Uterus (tissue), 4 donors: ENCODE data around the gene LIF. TPM values are rescaled to one million over a fixed set of nuclear protein-coding genes. Genes with fewer than 3 reads are reported as not detected.
A peak's percentile ranks its signal among the peaks of the same experiment; 100 is the strongest.

Source experiments
- DNase-seq, 2 donors: peaks; one replicate each; pipeline ENCODE4 v3.0.0-alpha.2; 2019 to 2020
- H3K27ac ChIP-seq, 2 donors: fragments of 200-600 bp; sonication (generic); 1 replicate in 1 of 2; 2 replicates in 1 of 2; pipeline ENCODE4 v1.5.1; 2016 to 2018
- H3K27me3 ChIP-seq, 2 donors: fragments of 200-600 bp; sonication (generic); one replicate each; pipeline ENCODE4 v1.5.1; 2018 to 2019; ENCODE audit warnings: control low read depth in 1 of 2
- H3K36me3 ChIP-seq, 2 donors: fragments of 200-600 bp; sonication (generic); one replicate each; pipeline ENCODE4 v1.5.1; 2019; ENCODE audit warnings: control low read depth in 1 of 2
- H3K4me1 ChIP-seq, 2 donors: fragments of 200-600 bp; sonication (generic); one replicate each; pipeline ENCODE4 v1.5.1; 2018 to 2019; ENCODE audit warnings: control low read depth in 1 of 2
- H3K4me3 ChIP-seq, 2 donors: fragments of 200-600 bp; sonication (generic); 1 replicate in 1 of 2; 2 replicates in 1 of 2; pipeline ENCODE4 v1.5.1; 2018 to 2019; ENCODE audit warnings: mild to moderate bottlenecking in 1 of 2
- H3K9me3 ChIP-seq, 2 donors: fragments of 200-600 bp; sonication (generic); one replicate each; pipeline ENCODE4 v1.5.1; 2019; ENCODE audit warnings: control low read depth in 1 of 2
- CTCF ChIP-seq, 4 experiments: fragments of 200-600 bp in 2 of 4; fragments of 450-650 bp in 2 of 4; sonication (generic) in 2 of 4; IDR thresholded peaks; one replicate each; pipeline ENCODE4 v1.5.1; 2016 to 2019; ENCODE audit warnings: antibody characterized with exemption in 4 of 4, mild to moderate bottlenecking in 2 of 4, moderate library complexity in 1 of 4
- POLR2A ChIP-seq, 2 donors: fragments of 450-650 bp; IDR thresholded peaks; one replicate each; pipeline ENCODE4 v1.6.1; 2016; ENCODE audit warnings: antibody characterized with exemption in 2 of 2, mild to moderate bottlenecking in 1 of 2, moderate library complexity in 1 of 2
- intact Hi-C: fragments of 100-400 bp; cut with DNase I; formaldehyde crosslinking; loops from one replicate; pipeline ENCODE4 v1.15.1; 2023; ENCODE audit warnings: low total_unique reads
- total RNA-seq, 4 donors: library from RNA; depleted of rRNA in 3 of 4; stranded (reverse); fragments of >200 nt in 3 of 4; gene quantifications; one replicate each; pipeline versions ENCODE4 v1.1.0 to v1.2.4, GENCODE V29; 2014 to 2023
- donor health status: DM: yes; HTN: yes; CAD: no.

Gene LIF
- total RNA-seq, 4 donors from 2014 or later, result under 0.01 to 3.0 (median 1.5) TPM; not detected in 1

GRCh38 chr22:30195245-30196140, 51.1 kb downstream of the LIF start:
- H3K4me3 ChIP-seq, result no peak overlapping the region
- no peaks in the 10 kb centered on the region for H3K9me3 ChIP-seq
- no peaks in the 10 kb centered on the region for H3K36me3 ChIP-seq
- H3K27ac ChIP-seq, result peak overlapping the region; percentile 72 to 80
- intact Hi-C loops, result no loop called here
- no peaks in the 10 kb centered on the region for H3K4me1 ChIP-seq
- H3K27me3 ChIP-seq, result no peaks in the 10 kb centered on the region
- TF ChIP-seq CTCF (IDR thresholded peaks at IDR 0.05), result no peak
- no peak for TF ChIP-seq POLR2A (IDR thresholded peaks at IDR 0.05)
- peak in 1 of 2 donors; percentile 46 for DNase-seq

GRCh38 chr22:30193031-30193775, 53.4 kb downstream of the LIF start:
- TF ChIP-seq CTCF (IDR thresholded peaks at IDR 0.05), result no peak
- no peak for TF ChIP-seq POLR2A (IDR thresholded peaks at IDR 0.05)
- Histone ChIP-seq H3K4me3 (no peak overlapping the region), H3K36me3 (no peaks in the 10 kb centered on the region), H3K9me3 (no peaks in the 10 kb centered on the region), H3K27ac (no peak overlapping the region), H3K4me1 (no peaks in the 10 kb centered on the region), H3K27me3 (no peaks in the 10 kb centered on the region)
- intact Hi-C loops, result no loop called here
- DNase-seq, result no peak

- Histone ChIP-seq H3K27ac (no peak overlapping the region), H3K36me3 (no peaks in the 10 kb centered on the region), H3K4me1 (no peaks in the 10 kb centered on the region), H3K27me3 (no peaks in the 10 kb centered on the region), H3K9me3 (no peaks in the 10 kb centered on the region), H3K4me3 (no peak overlapping the region)
- TF ChIP-seq CTCF (IDR thresholded peaks at IDR 0.05) (no peak), POLR2A (IDR thresholded peaks at IDR 0.05) (no peak)
- intact Hi-C loops, result no loop called here
- no peak for DNase-seq
Observed at GRCh38 chr22:30192427-30192826, 54.1 kb downstream of the LIF start.

GRCh38 chr22:30191040-30191701, 55.4 kb downstream of the LIF start:
- no peaks in the 10 kb centered on the region for H3K36me3 ChIP-seq
- TF ChIP-seq CTCF (IDR thresholded peaks at IDR 0.05) (no peak), POLR2A (IDR thresholded peaks at IDR 0.05) (no peak)
- no peak overlapping the region for H3K4me3 ChIP-seq
- H3K9me3 ChIP-seq, result no peaks in the 10 kb centered on the region
- no peaks in the 10 kb centered on the region for H3K27me3 ChIP-seq
- intact Hi-C loops, result no loop called here
- H3K4me1 ChIP-seq, result no peaks in the 10 kb centered on the region
- H3K27ac ChIP-seq, result no peak overlapping the region
- no peak for DNase-seq
